NCI-H1092 (cell line): ENCODE results near the gene ZNF503.

ENCODE experiments used
- DNase-seq: peaks from one replicate; lab custom pipeline; 2025; lab: John Stamatoyannopoulos, UW

ZNF503 gene

DNA sequence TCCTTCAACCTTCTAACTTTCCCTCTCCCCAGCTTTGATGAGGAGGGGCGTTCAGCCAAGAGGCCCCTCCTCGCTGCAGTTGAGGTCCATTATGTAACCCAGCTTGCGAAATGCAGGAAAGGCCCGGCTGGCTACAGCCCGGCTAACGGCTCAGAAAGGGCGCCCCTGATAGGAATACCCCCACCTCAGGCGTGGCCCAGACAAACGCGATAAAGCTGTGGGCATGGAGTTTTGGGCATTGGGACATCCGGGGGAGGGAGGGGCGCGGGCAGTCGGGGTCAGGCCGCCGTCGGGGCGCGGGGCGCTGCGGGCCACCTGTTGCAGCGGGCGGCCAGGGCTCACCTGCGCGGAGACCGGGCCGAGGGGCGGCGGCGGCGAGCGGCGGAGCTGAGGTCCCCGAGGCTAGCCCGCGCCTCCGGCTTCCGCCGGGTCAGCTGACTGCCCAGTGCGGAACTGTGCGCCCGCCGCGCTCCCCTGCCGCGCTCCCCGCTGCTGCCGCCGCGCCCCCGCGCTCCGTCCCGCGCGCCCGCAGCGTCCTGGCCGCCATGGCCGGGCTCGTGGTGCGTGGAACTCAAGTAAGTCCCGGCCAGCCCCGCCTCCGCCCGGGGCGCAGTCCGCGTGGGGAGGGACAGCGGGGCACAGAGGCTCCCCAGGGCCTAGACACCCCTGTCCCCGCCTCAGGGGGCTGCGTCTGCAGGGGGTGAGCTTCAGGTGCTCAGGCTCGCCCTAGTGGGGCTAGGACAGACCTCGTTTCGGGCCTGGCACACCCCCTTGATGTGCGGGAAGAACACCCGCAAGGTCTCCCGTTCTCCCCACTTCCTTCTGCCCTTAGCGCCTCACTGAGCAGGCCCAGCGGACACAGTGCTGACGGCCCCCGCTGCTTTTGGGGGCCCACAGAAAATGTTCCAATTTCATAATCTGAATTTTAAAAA, 29.9 kb upstream of the ZNF503 start, which contains the start of gene LRMDA:
Gene LRMDA (plus strand): TSS at position 445 of the 932 bp plus-strand sequence.
- DNase-seq, result no peak

DNA sequence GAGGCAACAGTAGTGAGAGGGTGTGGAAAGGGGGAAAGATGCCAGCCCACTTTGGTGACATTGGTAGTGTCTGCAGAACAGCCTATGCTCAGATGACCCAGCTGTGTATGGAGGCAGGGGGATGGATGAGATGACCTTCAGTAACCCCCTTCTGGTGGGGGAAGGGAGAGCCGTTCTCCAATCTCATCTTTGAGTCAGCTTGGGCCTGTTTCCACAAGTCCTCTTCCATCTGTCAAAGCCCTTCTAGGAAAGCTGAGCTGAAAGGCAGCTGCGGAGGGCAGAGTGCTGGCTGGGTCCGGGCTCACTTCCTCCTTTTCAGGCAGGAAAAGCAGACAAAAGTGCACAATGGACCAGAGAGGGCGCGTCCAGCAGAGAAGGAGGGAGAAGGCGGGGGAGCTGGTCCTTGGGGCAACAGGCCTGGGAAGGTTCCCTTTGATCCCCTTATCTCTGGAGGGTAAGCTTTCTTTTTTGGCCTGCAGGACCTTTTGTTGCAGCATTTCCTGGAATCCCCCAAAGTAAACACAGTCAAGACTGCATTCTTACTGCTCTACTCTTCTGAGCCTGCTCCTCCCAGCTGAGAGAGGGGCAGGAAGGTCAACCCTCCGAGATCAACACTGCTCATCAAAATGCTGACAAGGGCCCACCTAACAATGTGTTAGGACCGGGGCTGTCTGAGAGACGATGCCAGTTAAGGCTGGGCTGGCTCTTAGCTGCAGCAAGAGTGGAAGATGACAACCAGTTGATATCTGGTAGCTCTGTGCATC, 28.6 kb upstream of the ZNF503 start:
- no peak for DNase-seq

DNA sequence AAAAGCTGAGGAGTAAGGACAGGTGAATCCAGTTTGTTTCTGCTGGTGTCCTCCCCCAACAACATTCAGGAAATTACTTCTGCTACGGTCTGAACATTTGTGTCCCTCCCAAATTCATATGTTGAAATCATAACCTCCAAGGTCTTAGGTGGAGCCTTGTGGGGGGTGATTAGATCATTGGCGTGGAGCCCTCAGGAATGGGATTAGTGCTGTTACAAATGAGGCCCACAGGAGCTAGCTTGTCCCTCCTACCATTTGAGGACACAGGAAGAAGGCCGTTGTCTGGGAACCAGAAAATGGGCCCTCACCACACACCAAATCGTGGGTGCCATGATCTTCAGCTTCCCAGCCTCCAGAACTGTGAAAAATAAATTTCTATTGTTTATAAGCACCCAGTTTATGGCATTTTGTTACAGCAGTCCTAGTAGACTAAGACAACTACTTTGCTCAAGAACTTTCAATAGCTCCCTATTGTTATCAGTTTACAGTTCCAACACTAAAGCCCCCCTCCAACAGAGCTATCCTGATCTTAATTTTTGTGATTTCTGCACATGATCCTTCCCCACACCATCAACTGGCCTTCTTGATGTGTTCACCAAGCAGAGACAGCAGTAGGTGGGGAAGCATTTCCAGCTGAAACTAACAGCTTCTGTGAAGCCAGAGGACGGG, 27.7 kb upstream of the ZNF503 start:
- no peak for DNase-seq

DNA sequence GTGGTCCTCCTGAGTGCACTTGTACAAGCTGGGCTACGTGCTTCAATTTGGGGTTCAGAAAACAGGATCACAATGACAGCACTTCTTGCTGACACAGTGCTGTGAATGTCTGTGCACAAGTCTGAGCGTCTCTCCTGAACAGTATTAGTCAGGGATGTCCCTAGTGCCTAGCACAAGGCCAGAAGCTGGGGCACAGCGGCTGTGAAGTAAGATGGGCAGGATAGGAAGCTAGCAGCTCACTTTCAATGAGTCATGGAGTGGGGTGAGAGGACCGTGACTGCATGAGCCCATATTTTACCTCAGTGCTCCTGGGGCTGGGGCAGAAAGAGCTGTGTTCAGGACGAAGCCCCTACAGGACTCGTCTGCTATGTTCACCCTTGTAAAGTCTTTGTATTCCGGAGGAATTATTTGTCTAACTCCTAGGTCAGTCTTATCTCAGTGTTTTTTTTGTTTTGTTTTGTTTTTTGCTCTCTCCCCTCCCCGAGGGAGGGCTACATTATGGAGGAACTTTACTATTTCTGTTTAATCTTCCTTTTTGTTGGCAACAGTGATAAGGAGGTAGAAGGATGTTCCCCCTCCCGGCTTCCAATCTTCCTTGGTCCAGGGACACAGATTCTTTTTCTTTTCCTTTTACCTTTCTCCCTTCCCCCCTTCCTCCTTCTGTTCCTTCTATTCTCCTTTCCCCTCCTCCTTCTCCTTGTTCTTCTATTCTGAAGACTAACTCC, 27.0 kb upstream of the ZNF503 start:
- no peak for DNase-seq

DNA sequence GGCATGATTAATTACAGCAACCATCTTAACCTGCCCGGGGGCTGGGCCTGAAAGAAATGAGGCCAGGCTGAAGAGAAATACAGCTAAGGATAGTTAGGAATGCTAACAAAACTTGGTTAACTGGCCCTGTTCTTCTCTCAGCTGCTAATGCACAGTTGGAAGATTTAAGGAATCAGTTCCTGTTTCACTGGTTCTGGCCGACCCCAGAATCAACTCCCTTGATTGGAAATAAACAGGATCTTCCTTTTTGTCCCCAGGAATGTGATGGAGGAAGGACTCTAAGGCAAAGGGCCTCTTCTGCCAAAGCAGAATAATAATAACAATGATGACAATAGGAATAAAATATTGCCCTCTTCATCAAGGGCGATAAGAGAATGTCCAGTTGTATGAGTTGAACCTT, 26.4 kb upstream of the ZNF503 start:
- DNase-seq, result no peak

DNA sequence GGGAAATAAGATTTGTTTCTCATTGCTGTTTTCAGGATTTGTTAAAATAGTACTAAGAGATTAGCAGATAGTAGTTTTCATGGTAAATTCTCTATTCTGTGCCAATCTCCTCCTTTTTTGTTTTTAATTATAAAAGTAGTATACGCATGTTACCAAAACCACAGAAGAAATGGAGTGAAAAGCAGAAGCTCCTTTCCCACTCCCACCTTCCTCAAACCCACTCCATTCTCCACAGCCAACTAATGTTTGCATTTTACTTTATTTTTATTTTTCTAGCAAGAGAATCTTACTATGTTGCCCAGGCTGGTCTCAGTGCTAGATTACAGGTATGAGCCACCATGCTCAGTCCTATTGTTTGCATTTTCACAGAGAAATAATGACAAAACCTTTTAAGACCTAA, 25.3 kb upstream of the ZNF503 start:
- DNase-seq, result no peak

DNA sequence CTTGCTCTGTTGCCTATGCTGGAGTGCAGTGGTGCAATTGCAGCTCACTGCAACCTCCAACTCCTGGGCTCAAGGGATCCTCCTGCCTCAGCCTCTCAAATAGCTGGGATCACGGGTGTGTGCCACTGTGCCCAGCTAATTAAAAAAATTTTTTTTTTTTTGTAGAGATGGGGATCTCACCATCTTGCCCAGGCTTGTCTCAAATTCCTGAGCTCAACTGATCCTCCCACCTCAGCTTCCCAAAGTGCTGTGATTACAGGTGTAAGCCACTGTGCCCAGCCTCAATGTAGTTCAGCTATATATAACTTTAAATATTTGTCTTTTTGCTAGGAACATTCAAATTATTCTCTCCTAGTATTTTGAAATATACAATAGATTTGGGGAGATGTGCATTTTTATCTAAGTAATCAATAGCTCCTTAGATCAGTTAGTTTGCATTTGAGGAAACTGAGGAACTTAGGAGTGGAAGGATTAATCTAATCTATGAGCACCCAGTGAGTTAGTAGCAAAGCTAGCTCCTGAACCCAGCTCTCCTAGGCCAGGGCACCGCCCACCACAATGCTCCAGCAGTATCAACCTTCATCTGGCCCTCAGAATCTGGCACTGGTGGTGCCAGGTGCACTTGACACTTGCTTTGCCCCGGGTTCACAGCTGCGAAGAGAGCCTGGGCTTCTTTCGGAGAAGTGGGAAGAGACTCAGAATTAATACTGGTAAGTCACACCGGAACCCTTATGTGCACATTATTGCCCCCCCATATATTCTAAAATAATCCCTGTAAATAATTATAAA, 23.9 kb upstream of the ZNF503 start:
- no peak for DNase-seq

DNA sequence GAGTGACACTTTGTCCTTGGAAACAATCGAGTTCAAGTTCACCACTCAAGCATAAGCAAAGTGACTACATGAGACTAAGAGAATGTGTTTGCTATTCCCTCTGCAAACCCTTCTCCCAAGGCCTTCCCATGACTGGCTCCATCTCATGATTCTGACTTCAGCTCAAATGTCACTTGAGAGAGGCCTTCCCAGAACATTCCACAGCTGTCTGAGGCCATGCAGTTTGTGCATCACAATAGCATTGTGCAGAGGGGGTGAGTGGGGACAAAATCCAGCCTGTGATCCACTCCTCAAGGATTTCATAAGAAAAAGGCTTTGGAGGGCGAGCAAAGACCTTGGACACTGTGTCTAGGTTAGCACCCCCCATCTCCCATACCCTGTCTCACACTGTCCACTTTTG, 23.0 kb upstream of the ZNF503 start:
- no peak for DNase-seq

DNA sequence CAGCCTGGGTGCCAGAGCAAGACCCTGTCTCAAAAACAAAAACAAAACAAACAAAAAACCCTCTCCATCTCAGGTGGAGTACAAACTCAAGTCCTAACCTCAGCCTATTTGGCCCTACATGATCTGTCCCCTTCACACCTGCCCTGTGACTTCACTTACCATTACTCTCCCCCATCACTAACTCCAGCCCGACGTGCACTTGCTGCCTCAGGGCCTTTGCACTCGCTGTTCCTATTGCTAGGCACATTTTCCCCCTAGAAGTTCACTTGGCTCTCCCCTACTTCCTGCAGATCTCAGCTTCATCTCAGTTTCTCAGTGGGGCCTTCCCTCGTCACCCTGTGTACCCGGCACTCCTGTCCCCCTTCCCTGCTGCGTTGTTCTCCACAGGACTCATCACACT, 21.3 kb upstream of the ZNF503 start:
- no peak for DNase-seq

DNA sequence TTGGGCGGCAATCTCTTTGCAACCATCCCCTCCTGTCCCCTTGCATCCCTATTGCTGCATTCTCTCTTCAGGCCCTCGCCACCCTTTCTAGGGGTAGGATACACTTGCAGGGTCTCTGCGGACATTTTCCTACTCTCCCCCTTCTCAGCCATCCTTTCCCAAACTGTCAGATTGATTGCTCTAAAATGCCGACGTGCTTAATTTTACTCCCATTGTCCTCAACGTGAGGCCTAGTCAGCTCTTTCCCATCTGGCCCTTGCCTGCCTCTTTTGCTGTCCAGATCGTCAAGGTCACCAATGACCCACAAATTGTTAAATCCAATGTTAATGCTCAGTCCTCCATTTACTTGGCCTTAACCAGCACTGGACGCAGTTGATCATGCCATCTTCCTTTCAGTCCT, 17.1 kb upstream of the ZNF503 start:
- no peak for DNase-seq

DNA sequence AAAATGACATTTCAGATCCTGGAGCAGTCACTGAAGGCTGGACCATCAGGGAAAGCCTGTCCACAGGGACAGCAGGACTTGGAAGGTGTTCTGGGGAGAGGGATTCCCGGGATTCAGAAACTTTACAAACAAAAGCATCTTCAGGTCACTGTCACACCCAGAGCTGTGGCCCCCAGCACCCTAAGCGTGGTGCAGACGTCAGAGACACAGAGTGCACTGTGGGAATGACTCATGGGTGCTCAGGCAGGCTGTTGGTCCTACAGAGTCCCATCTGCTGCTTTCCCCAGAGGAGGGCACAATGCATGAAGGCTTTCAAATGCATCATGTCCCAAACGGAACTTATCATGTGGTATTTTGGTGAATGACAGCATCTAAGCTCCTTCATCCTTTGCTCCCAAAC, 16.7 kb upstream of the ZNF503 start:
- DNase-seq, result no peak

DNA sequence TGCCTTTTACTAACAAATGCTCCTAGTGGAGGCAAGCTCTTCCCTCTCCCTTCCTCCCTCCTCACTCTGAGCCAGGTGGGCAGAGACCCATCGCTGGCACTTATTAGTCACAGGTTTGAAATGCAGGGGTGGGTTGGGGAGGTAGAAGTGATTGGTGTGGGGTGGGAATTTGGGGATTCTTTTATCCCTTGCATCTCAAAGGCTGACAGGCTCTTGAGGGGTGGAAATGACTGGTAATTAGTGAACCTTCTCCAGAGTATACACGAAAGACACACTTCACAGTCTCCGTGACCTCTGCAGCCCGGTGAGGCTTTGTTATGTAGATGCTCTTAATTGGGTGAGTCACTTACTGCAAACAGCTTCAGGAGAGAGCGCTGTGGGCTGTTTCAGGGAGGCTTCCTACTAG, 16.0 kb upstream of the ZNF503 start:
- no peak for DNase-seq

DNA sequence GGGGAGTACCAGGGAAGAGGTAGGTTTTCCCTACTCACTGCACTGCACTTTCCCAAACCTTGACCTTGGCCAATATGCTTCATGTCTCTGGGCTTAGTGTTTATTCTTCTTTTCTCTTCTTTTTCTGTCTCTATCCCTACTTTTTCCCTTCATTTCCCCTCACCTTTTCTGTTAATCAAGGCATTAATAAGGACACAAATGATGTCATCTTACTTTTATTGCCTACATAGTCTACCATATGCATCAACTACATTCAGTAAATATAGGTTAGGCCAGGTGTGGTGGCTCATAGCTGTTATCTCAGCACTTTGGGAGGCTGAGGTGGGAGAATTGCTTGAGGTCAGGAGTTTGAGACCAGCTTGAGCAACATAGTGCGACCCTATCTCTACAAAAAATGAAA, 13.0 kb upstream of the ZNF503 start:
- no peak for DNase-seq

DNA sequence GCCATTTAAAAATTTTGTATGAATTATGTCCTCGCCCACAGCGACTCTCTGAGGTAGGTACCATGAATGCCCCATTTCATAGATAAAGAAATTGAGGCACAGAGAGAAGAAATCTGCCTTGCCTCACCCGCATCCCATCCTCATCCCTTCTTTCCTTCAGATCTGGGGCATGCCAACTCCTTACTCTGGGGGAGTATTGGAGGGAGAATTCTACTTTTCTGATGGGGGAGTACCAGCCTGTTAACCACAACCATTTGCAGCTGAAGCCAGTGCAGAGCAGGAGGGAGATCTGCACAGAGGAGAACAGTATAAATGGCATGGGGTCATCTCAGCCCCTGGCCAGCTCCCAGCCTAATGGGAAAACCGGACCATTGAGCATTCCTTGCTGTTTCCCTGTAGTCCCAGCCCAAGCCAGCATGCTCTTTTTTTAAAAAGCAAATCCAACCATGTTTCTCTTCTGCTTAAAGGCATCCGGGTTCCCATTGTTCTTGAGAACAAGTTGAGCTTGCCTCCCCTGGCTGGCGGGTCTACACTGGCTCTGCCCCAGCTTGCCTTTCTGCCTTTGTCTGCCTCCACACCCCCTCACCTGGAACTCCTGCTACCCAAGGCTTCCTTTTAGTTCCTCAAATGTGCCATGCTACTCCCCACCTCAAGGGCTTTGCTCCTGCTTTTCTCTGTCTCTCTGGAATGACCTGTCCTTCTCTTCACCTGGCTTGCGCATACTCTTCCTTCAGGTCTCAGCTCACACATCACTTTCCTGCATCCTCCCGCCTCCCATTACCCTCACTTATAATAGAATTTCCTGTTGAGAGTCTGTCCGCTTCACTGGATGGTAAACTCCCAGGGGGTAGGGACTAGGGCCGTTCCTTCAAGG, 8.8 kb upstream of the ZNF503 start:
- no peak for DNase-seq

DNA sequence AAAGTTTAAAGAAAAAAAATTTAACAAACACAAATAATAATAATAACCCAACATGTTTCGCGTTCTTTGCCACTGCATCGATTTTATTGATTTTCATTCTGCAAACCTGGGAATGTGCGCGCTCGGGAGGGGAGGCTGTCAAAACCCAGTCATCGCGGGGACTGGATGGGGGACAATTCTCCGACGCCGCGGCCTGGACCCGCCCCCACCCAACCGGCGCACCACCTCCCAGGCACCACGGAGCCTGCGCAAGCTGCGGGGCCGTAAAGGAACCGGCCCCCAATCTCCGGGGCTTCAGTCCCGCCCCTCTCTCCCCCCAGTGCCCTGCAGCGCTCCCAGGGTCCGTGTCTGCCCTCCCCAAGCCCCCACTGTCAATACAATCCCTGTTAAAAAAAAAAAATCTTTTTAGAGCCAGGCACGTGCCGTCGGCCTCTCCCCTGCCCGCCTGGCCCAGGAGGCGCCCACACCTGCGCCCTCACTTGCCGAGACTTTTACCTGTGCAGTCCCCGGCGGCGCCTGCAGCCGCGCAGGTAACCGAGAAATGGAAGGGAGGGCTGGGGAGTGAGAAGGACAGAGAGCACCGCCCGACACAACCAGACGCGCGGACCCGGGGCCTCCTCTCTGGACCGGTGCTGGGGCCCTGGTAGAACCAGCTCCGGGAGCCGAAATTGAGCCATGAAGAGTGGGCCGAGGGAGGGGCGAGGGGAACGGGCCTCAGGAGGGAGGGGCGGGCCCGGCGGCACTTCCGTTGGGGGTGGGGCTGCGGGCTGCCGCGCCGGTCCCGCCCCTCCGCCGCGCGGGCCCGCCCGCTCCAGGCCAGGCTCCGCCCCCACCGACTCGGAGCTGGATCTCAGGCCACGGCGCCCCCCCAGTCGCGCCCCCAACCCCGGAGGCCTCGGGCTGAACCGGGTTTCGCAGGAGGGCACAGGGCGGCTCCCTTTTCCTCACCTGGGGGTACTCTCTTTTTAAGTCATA, 7.6 kb upstream of the ZNF503 start:
- DNase-seq, result no peak

DNA sequence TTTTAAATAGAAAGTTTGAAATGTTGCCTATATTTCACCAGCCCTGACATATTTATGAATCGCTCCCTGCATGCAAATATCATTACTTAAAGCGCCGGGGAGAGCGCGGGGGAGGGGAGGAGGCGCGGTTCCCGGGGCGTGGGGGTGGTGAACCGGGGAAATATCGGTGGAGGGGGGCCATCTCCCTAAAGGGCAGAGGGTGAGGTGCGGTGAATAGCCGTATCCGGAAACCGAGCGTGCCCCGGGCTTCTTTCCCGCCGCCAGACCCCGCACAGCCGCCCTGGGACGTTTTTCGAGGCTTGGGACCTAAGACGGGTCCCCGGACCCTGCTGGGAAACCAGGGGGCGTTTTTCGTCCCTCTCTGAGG, 6.9 kb upstream of the ZNF503 start:
- no peak for DNase-seq

DNA sequence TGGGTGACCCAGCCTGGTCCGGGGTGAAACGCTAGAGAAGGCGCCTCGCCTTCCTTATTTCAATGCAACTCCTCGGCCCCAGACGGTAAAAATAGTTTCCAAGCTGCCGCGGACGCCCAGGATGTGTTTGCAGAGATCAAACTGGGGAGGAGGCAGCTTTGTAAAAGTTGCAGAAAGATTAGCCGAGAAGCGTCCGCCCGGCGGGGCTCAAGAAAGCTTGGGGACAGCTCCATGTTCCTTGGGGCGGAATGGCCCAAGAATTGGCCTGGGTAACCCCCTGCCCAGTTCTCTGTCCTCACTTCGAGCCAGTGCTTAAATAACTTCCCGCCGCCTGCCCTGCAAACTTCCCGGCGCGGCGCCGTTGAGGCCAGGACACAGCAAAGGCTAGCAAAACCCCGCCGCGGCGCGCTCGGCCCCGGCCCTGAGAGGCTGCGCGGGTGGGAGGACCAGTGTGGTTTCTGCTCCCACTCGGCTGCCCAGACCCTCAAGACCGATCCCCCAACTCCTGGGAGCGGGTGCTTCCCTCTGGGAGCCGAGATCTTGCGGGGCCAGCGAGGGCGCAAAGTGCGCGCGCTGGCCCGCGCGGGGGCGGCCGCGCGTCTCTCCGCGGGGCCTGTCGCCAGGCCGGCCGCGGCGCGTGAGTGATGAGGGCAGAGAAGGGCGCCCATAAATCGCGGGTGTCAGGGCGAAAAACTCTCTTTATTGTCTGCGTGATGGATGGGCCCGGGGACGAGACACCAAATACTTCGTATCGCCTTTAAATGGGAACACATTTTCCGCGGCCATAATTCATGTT, 6.3 kb upstream of the ZNF503 start:
- DNase-seq, result no peak

DNA sequence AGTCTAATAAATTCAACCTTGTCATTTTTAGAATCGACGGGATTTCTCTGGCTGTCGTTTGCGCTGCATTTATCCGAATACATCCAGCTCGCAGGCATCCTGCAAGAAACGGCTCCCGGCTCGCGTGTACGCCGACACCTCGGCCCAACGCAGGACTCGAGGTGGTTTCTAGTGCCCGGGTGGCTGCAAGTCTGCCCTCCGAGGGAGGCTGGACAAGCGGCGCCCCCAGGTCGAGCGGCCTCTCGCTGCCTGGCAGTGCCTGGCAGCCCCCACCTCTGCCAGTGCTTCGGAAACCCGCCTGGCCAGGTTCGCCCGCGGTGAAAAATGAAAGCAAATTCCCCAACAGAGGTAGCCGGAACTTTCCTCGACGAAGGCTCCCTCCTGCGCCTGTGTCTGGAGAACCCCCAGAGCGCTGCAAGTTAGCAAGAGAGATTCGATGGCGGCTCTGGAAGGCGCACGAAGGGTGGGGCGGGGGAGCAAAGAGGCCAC, 5.7 kb upstream of the ZNF503 start:
- no peak for DNase-seq
